ENCODE data around the gene PID1.

DNA sequence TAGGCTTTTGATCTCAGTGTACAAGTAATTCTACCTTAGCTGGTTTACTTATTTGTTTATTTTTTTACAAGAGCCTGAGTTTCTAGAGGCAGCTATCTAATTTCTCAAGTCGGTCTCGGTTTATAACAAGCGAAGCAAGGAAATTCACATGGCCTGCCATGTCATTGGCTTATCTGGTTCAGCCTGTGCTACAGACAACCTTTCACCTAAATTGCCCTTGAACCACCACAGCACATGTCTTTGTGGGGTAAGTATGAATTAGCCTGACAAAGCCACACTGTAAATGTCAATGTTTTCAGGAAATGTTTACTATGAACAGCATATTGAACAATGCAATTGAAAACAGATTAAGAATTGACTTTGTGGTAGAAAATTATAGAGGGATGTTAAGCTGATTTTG is 167.1 kb downstream of the PID1 start:
- no peak for TF ChIP-seq POLR2A (IDR thresholded peaks at IDR 0.05)
- TF ChIP-seq, protein P1, sequence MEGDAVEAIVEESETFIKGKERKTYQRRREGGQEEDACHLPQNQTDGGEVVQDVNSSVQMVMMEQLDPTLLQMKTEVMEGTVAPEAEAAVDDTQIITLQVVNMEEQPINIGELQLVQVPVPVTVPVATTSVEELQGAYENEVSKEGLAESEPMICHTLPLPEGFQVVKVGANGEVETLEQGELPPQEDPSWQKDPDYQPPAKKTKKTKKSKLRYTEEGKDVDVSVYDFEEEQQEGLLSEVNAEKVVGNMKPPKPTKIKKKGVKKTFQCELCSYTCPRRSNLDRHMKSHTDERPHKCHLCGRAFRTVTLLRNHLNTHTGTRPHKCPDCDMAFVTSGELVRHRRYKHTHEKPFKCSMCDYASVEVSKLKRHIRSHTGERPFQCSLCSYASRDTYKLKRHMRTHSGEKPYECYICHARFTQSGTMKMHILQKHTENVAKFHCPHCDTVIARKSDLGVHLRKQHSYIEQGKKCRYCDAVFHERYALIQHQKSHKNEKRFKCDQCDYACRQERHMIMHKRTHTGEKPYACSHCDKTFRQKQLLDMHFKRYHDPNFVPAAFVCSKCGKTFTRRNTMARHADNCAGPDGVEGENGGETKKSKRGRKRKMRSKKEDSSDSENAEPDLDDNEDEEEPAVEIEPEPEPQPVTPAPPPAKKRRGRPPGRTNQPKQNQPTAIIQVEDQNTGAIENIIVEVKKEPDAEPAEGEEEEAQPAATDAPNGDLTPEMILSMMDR (IDR thresholded peaks at IDR 0.05): no peak
